Embryonic facial prominence (tissue), 1 donor: ENCODE measurements around the gene PYURF.

Experiments
- DNase-seq: peaks from one replicate; pipeline ENCODE4 v3.0.0-alpha.2; 2016; ENCODE audit errors: extremely low spot score

PYURF gene

DNA sequence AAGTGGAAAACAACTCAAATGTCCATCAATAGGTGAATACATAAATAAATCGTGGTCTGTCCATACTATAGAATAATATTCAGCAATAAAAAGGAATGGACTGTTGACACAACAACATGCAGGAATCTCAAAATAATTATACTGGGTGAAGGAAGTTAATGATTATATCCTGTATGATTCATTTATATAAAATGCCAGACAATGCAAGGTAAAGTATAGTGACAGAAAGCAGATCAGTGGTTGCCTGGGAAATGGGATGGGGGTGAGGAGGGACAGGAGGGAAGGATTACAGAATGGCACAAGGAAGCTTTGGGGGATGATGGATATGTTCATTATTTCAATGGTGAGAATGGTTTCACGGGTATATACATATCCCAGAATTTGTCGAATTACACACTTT lies 12.3 kb downstream of the PYURF start:
- DNase-seq = no peak

DNA sequence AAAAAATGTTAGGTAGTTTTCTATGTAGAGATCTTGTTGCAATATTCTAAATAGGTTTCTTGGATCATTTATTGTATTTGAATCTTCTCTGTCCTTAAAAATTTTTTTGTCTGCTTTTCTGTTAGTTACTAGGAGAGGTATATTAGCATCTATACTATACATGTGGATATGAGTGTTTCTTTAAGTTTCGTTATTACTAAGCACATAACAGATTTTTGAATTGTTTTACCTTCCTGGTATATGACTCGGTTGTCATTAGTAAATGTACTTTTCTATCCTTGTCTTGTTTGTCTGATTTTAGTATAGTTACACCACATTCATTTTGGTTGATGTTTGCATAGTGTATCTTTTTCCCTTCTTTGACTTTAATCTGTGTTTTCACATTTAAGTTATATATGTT lies 20.2 kb downstream of the PYURF start:
- DNase-seq = no peak

DNA sequence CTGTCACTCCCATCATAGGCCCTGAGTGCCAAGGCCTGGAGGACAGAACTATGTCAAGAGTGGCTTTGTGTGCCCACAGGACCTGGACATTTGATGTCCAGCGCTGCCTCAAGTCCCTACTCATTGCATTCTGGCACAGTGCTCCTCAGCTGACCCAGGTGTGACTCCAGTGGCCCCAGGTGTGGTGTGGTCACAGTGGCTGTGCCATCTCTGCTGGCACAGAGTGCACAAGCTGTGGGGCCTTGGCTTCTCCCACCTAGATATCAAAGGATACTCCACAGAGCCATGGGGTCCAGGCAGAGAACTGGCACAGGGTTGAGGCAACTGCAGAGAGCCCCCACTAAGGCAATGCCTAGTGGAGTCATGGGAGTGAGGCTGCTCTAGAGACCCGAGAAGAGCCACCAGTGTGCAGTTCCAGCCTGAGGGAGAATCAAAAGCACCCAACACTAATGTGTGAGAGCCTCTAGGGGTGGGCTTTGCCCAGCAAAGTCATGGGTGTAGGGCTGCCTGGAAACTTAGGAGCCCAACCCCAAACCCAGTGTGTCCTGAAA lies 25.6 kb downstream of the PYURF start:
- DNase-seq = no peak

DNA sequence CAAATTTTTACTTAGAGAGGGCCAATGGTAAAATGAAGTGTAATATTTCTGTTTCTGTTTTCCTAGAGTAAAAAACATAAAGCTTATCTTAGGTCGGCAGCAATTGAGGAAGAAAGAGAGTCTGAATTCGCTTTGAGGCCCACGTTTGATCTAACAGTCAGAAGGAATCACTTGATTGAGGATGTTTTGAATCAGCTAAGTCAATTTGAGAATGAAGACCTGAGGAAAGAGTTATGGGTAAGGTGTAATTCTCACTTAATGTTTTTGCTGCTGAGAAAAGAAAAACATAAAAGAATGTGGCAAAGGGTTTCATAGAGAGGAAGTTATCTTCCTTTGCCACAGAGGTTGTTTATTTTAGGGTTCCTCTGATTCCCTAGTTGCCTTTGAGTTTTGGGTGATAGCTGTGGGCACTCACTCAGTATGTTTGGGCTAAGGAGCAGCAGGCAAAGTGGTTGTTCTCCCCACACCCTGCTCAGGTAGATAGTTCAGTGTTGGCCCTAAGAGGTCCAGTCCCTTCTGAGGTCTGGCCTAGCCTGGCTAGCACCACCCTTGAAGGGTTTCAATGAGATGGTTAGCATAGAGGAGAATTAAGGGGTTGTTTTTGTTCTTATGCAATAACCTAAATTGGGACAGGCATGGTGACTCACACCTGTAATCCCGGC lies 34.3 kb downstream of the PYURF start:
- DNase-seq = no peak

DNA sequence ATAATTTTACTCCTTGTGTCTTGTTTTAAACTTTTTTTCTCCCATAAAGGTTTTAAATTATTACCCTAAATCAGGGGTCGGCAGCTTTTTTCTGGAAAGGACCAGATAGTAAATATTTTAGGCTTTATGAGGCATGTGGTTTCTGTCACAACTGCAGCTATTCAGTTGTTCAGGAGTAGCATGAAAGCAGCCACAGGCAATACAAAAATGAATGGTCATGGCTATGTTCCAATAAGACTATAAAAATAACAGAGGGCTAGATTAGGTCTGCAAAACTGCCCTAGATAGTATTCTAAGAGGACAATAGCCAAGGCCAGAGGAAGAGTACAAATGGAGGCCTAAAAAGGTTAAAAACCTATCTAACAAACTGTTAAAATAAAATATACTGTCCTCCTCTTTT lies 42.0 kb downstream of the PYURF start:
- DNase-seq = no peak

DNA sequence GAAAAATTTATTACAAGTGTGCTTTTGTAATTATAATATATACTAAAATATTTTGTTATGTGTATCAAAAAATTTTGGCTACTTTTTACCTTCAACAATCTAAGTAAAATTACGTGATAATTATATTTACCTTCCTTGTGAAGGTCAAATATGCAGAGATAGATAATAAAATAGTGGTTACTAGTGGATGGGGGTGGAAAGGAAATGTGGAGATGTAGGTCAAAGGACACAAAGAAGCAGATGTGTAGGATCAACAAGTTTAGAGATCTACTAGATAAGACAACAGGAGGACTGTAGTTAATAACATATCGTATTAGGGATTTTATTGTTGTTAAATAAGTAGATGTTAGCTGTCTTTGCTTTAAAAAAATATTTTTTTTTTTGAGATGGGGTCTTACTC lies 45.3 kb downstream of the PYURF start:
- no peak for DNase-seq

DNA sequence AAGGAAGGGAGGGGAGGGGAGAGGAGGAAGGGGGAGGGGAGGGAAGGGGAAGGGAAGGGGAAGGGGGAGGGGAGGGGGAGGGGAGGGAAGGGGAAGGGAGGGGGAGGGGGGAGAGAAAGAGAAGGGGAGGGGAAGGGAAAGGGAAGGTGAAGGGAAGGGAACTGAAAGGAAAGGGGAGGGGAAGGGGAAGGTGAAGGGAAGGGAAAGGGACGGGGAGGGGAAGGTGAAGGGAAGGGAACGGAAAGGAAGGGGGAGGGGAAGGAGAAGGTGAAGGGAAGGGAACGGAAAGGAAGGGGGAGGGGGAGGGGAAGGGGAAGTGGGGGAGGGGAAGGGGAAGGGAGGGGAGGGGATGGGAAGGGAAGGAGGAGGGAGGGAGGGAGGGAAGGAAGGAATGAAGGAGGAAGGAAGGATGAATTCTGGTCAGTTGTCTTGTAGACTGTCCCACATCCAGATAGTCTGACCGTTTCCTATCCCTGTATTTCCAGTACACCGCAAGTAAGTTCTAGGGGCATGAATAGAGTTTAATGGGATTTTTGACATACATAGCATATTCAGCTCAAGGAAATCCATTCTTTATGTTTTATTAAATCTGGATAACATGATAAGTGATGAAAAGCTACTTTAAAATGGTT lies 46.2 kb downstream of the PYURF start:
- DNase-seq = no peak
